ENCODE data around the gene PRKCA. TPM values are rescaled to one million over a fixed set of nuclear protein-coding genes. Genes with fewer than 3 reads are reported as not detected.

Gene PRKCA
- polyA plus RNA-seq, 2 of the 4 experiments (the other 2 are of a cell fraction): 28.8 to 65.0 TPM

DNA sequence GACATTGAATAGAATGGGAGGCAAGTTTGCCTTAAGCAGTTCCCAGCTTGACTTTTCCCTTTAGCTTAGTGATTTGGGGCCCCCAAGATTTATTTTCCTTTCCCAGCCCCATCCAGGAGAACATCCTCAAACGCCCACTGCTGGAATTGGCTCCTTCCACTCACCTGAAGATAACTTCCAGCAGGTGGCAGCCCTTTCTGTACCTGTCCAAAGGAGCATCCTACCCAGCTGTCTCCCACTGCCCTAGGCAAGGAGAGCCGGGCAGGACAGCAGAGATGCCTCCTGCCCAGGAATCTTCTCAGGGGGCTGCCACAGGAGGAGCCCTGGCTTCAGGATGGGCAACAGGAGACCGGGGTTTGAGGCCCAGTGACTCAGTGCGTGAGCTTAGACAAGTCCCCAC is 538.9 kb downstream of the PRKCA start:
- WGBS (ENCODE audit: missing lambda C conversion rate): 37% methylated on average over 4 of the region's 4 CpGs
- Histone ChIP-seq H3K9me3 (peaks cover 5% of the 10 kb centered on the region; the same call in 2 of the 3 replicates), H3K4me1 (no peaks in the 10 kb centered on the region), H3K4me2 (no peak overlapping the region), H3K4me3 (no peak overlapping the region), H3K27ac (no peak overlapping the region)
- ATAC-seq (no peak), FAIRE-seq (no peak), DNase-seq (ENCODE audit: low read depth in 1 of 2, low spot score in 1 of 2) (no peak)
- ChIA-PET CTCF (interaction anchor here (1.0 to 1.4 kb wide), 5 partner anchors 9 to 317 kb away, joined by 3 to 4 read pairs (median 3); no protein-coding TSS in a partner anchor), POLR2A (no interaction called here)
- TF ChIP-seq, protein P1, sequence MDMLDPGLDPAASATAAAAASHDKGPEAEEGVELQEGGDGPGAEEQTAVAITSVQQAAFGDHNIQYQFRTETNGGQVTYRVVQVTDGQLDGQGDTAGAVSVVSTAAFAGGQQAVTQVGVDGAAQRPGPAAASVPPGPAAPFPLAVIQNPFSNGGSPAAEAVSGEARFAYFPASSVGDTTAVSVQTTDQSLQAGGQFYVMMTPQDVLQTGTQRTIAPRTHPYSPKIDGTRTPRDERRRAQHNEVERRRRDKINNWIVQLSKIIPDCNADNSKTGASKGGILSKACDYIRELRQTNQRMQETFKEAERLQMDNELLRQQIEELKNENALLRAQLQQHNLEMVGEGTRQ (IDR thresholded peaks at IDR 0.05): no peak
- TF ChIP-seq ESRRA (IDR thresholded peaks at IDR 0.05; ENCODE audit: borderline replicate concordance, low read length) (no peak), BHLHE40 (IDR thresholded peaks at IDR 0.05; ENCODE audit: low read depth, low read length) (no peak), PHF8 (IDR thresholded peaks at IDR 0.05; ENCODE audit: borderline replicate concordance, low read depth) (no peak), CHD2 (IDR thresholded peaks at IDR 0.05; ENCODE audit: low read length, partially characterized antibody) (no peak), JUNB (IDR thresholded peaks at IDR 0.05) (no peak), ZNF302 (CRISPR knock-in tag; IDR thresholded peaks at IDR 0.05) (no peak), NFE2L2 (conservative IDR thresholded peaks at IDR 0.05; ENCODE audit: low read length) (no peak), POLR2AphosphoS2 (conservative IDR thresholded peaks at IDR 0.05; ENCODE audit: low read length) (no peak)
- TF ChIP-seq, protein P2, sequence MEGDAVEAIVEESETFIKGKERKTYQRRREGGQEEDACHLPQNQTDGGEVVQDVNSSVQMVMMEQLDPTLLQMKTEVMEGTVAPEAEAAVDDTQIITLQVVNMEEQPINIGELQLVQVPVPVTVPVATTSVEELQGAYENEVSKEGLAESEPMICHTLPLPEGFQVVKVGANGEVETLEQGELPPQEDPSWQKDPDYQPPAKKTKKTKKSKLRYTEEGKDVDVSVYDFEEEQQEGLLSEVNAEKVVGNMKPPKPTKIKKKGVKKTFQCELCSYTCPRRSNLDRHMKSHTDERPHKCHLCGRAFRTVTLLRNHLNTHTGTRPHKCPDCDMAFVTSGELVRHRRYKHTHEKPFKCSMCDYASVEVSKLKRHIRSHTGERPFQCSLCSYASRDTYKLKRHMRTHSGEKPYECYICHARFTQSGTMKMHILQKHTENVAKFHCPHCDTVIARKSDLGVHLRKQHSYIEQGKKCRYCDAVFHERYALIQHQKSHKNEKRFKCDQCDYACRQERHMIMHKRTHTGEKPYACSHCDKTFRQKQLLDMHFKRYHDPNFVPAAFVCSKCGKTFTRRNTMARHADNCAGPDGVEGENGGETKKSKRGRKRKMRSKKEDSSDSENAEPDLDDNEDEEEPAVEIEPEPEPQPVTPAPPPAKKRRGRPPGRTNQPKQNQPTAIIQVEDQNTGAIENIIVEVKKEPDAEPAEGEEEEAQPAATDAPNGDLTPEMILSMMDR (IDR thresholded peaks at IDR 0.05): no peak

DNA sequence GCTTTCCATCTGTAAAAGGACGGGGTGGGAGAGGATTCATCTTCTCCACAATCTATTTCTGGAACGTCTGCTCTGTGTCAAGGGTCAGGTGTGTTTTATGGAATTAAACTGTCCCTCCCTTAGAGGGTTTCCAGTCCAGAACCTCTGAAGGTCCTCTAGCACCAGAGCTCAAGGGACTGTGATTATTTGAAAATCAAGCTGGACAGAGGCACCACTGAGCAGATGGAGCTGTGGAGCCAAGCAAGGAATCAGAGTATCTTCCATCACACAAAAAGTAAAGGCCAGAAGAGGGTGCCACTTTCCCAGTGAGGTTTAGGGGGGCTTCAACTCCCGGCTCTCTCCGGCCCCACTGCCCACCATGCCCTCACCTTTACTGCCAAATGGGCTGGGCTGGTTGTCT is 539.3 kb downstream of the PRKCA start:
- ChIA-PET POLR2A (no interaction called here), CTCF (interaction anchor here (1.0 to 1.6 kb wide), 5 partner anchors 30 to 317 kb away, joined by 3 to 4 read pairs (median 3); no protein-coding TSS in a partner anchor)
- DNase-seq (ENCODE audit: low read depth in 1 of 2, low spot score in 1 of 2) (no peak), ATAC-seq (no peak), FAIRE-seq (no peak)
- no peak overlapping the region for H3K27ac ChIP-seq
- no peaks in the 10 kb centered on the region for H3K4me1 ChIP-seq
- no peak overlapping the region for H3K4me2 ChIP-seq
- H3K4me3 ChIP-seq: no peak overlapping the region
- H3K9me3 ChIP-seq: peaks cover 8% of the 10 kb centered on the region; the same call in 2 of the 3 replicates
- TF ChIP-seq KDM5A (IDR thresholded peaks at IDR 0.05): no peak
- no peak for TF ChIP-seq CHD4 (IDR thresholded peaks at IDR 0.05; ENCODE audit: borderline replicate concordance)
- TF ChIP-seq HOXB13 (CRISPR knock-in tag; IDR thresholded peaks at IDR 0.05; ENCODE audit: low read depth): no peak
- no peak for TF ChIP-seq NR3C1 (IDR thresholded peaks at IDR 0.05)
- TF ChIP-seq JUN (IDR thresholded peaks at IDR 0.05): no peak
- no peak for TF ChIP-seq PHF8 (IDR thresholded peaks at IDR 0.05; ENCODE audit: borderline replicate concordance, low read depth)
- TF ChIP-seq NFE2L2 (conservative IDR thresholded peaks at IDR 0.05; ENCODE audit: low read length): no peak
- no peak for TF ChIP-seq FOSB (CRISPR knock-in tag; IDR thresholded peaks at IDR 0.05)
- TF ChIP-seq ZNF302 (CRISPR knock-in tag; IDR thresholded peaks at IDR 0.05): no peak
- no peak for TF ChIP-seq KDM1A (IDR thresholded peaks at IDR 0.05; ENCODE audit: low read depth)
- TF ChIP-seq POLR2A (IDR thresholded peaks at IDR 0.05; ENCODE audit: low read length): no peak
- TF ChIP-seq SMC3 (IDR thresholded peaks at IDR 0.05): no peak
- no peak for TF ChIP-seq TP53 (CRISPR knock-in tag; IDR thresholded peaks at IDR 0.05)
- TF ChIP-seq EHF (CRISPR knock-in tag; IDR thresholded peaks at IDR 0.05): no peak
- TF ChIP-seq, protein P3, sequence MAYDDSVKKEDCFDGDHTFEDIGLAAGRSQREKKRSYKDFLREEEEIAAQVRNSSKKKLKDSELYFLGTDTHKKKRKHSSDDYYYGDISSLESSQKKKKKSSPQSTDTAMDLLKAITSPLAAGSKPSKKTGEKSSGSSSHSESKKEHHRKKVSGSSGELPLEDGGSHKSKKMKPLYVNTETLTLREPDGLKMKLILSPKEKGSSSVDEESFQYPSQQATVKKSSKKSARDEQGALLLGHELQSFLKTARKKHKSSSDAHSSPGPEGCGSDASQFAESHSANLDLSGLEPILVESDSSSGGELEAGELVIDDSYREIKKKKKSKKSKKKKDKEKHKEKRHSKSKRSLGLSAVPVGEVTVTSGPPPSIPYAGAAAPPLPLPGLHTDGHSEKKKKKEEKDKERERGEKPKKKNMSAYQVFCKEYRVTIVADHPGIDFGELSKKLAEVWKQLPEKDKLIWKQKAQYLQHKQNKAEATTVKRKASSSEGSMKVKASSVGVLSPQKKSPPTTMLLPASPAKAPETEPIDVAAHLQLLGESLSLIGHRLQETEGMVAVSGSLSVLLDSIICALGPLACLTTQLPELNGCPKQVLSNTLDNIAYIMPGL (CRISPR knock-in tag; IDR thresholded peaks at IDR 0.05; ENCODE audit: borderline replicate concordance): no peak
- WGBS (ENCODE audit: missing lambda C conversion rate): 39% methylated on average over 4 of the region's 4 CpGs
